IPS-11a (cell line): Measurements from ENCODE around the gene SULT1C4.

Experiments
- H3K4me3 ChIP-seq: one replicate; pipeline ENCODE4 v1.5.1; 2013; ENCODE audit warnings: low read depth, low read length, control low read depth

Gene SULT1C4

DNA sequence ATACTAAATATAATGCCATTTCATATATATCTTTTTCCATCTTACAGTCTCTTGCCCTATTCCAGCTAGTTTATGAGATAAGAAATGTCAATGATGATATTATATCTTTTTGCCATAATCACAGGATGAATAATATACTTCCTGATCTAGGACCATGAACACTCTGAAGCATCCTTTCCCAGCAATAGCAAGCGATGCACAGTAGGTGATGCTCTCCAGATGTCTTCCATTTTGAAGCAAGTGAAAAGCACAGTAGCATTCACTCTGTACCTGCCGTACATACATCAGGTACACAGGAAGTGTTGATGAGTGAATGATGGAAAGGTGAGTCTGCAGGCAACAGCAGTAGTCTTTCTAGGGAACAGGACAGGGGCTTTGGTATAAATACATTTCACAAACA is 8.6 kb upstream of the SULT1C4 start:
- H3K4me3 ChIP-seq = no peak overlapping the region

DNA sequence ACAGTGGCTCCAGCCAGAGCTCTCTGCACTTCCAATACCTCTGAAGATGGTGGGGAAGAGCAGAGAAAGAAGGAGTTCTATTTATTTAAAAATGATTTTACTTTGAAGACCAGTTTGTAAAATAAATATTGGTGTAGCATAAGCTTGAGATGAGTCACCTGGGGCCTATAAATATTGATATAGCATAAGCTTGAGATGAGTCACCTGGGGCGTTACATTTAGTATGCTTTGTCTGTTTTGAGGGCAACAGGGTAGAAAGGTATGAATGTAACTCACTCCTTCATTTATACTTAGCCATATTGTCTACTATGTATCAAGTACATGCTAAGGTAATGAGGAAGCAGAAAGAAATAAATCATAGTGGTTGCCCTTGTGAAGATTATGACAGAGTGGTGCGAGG is 7.7 kb upstream of the SULT1C4 start:
- no peak overlapping the region for H3K4me3 ChIP-seq

DNA sequence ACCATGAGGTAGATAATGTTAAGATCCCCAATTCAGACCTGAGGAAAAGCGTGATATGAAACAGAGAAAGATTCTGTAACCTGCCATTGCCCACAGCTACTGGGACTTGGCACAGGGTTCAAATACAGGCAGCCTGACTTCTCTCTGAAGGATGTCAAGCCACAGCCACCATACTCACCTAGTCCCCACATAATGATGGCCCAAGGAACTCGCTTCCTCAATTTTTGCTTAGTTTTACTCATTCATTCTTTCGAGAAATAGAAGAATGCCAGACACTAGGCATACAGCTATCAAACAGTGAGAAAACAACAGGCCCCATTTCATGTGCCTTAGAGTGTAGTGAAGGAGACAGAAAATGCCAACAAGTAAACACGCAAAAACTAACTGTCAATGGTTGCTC is 980 bp upstream of the SULT1C4 start:
- H3K4me3 ChIP-seq = no peak overlapping the region

DNA sequence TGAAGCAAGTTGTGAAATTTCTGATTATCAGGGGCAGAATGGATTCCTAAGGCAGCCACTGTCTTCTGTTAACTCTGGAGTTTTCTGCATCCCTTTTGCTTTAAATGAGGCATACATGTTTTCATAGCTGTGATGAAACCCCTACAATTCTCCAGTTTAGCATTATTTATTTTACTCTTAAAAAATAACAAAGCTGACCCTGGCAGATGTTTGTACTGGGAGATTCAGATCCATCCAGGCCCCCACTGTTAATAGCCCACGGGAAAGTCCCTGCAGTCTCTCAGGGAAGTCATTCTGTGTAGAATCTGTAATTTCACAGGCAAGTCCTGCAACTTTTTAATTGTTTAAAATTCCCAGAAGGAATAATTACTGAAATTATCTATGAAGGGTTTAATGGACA is 353 bp upstream of the SULT1C4 start:
- H3K4me3 ChIP-seq = no peak overlapping the region

DNA sequence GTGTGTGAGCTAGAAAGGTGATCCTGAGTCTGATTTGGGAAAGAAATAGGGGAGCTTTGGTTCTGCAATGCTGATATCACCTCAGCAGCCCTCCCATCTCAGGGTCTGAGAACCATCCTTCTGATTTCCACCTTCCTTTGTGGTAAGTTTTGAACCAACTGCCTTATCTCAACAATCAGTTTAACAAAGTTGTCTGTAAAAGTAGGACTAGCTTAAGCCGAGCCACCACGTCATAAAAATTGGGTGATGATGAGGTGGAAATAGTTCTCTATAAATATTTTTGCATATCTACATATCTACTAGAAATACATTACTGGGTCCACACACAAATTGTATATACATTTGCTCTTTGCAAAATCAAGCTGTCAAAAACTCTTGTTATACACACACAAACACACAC is 1.1 kb downstream of the SULT1C4 start:
- no peak overlapping the region for H3K4me3 ChIP-seq

DNA sequence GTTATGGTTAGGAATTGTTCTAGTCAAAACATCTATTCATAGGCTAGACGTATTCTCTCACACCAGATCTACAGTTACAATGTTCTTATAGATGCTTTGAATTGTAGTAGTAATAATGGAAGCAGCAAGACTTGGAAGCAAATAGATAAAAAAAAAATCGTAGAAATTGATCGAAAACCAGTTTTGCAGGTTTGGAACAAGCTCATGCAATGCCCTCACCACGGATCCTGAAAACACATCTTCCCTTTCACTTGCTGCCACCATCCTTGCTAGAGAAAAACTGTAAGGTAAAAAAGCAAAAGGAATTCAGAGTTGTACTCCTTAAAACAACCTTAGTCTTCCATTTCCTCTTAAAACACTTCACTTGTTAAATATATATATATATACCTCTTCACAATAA is 4.4 kb downstream of the SULT1C4 start:
- H3K4me3 ChIP-seq = no peak overlapping the region

DNA sequence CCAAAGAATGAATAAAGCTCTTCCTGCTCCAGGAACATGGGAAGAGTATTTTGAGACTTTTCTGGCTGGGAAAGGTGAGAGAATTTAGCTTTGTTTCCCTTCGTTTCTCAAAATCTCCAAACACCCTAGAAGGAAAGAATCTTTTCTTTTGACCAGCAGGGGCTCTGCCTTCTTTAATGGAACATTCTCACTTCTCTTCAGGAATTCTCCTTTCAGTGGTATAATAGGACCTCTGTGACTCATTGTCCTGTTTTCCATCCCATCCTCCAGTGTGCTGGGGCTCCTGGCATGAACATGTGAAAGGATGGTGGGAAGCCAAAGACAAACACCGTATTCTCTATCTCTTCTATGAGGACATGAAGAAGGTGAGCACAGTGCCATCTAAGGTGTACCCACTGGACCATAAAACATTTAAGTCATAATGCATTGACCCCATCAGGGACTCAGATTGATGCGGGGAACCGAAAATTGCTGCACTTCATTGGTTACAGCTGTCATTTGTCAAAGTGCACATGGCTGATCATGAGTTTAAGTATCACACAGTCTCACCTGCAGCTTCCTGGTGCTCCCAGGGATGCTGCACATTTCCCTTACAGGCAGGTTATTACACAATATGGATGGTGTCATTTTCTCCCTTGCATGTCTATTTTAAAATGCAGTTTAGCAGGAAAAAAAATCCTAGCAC is 5.5 kb downstream of the SULT1C4 start:
- no peak overlapping the region for H3K4me3 ChIP-seq

DNA sequence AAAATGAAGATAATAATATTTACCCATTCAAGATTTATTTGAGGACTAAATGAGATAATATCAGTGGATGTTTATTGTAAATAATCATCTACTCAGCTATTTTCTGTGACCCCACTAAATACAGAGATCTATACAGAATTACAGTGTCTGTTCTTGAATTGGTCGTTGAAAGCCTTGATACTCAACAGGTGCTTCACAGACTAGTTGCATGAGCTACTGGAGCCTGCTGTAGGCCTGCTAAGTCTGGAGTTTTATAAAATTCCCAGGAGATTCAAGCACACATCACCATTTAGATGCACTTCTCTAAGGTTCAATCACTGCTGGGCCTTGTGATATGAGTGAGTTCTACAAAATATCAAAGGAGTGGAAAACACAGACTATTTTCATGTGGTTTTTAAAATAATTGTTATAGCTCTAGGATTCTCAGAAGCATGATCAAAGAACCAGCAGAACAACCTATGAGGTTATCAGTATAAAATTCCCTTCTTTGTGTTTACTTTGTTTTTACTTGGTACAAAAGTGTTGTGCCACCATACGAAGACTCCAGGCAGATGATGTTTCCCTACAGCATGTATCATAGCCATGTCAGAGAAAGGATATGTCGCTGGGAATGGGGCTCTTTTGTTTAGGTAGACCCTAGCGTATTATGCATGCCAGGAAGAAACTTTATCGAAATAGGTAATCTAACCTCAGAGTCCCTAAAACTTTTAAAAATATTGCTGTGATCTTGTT is 7.1 kb downstream of the SULT1C4 start:
- no peak overlapping the region for H3K4me3 ChIP-seq

DNA sequence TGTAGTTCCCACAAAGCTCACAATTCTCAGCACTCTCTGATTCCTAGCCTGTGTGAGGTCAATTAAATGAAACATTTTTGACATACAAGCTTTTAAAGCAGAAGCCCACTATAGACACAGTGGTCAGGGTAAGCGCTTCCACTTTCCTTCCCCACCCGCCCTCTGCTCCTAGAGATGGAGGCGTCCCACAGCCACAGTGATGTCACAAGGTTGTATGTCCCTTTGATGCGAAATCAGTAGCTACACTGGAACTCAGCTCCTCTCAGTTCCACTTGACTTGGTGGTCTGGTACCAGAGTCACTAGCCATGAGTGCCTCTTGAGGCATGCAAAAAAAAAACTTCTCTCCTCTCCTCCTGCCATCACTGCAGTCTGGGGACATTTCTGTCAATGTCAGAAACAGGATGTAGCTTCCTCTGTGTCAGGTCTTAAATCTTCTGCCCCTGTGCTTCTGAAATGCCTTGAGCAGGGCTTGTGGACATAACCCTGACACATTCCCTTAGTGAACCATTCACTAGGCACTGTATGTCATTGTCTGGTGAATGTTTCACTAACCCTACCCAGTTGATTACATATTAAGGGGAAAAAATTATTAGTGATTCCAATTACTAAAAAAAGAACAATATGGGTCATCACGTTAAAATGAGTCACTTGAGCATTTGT is 7.8 kb downstream of the SULT1C4 start:
- no peak overlapping the region for H3K4me3 ChIP-seq

DNA sequence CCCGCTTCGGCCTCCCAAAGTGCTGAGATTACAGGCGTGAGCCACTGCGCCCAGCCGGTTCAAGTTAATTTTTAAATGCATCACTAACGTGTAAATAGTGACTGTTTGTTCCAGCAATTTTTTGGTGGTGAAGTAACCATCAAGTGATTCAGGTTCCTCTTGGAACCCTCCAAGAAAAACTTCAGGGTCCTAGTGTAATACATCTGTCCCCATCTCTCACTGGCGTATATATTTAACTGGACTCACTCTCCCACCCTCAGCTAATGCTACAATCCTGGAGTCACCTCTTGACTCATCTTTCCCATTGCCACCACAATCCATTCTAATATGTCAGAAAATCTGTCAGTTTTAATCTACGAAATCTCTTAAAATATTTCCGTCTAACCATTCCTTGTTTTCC is 10.3 kb downstream of the SULT1C4 start:
- H3K4me3 ChIP-seq = no peak overlapping the region

DNA sequence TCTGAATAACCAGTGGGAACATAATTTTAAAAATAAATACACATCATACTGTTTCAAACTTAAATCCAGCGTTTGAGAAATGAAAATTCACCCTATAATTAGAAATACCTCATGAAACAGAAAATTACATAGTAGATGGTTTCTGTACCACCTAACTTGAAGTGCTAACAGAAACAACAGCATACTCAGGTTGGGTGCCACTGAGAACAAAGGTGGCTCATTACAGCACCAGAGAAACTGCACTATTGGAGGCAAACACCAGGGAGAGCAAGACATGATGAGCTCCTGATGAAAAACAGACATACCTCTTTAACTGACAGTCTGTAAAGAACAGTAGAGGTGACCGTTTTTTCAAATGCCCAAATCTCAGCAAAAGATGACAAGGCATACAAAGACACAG is 12.6 kb downstream of the SULT1C4 start:
- H3K4me3 ChIP-seq = no peak overlapping the region

DNA sequence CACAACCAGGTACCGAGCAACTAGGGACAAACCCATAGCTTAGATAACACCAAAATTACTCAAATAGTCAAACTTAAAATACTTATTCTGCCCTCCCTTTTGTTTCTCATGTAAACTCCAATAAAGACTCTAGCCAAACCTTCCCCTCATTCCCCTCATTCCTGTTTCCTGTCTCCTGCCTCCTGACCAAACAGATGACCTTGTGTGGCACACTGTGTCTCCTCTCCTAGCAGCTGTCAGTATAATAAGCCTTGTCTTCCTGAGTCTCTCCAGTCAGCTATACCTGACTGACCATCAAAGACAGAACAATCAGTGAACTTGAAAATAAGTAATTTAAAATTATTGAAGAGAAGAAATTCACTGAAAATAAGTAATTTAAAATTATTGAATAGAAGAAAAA is 14.3 kb downstream of the SULT1C4 start:
- no peak overlapping the region for H3K4me3 ChIP-seq

DNA sequence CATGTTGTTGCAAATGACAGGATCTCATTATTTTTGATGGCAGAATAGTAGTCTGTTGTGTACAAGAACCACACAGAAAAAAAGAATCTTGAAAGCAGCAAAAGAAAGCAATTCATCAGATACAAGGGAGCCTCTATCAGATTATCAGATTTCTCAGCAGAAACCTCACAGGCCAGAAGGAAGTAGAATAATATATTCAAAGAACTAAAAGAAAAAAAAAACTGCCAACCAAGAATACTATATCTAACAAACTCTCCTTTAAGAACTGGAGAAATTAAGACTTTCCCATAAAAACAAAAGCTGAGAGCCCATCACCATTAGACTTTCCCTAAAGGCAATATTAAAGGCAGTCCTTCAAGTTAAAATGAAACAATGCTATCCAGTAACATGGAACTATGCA is 15.4 kb downstream of the SULT1C4 start:
- no peak overlapping the region for H3K4me3 ChIP-seq

DNA sequence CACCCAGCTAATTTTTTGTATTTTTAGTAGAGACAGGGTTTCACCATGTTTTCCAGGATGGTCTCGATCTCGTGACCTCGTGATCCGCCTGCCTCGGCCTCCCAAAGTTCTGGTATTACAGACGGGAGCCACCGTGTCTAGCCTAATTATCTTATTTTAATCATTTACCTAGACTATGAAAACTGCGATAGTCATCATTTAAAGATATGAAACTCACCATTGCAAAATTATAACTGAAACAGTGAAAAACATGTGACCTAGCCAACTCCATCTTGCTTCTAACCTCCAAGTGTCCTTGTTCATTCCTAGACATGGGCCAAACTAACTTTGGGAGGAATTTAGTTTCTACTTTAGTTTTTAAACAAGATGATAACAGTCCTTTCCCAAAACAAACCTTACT is 17.4 kb downstream of the SULT1C4 start:
- no peak overlapping the region for H3K4me3 ChIP-seq

DNA sequence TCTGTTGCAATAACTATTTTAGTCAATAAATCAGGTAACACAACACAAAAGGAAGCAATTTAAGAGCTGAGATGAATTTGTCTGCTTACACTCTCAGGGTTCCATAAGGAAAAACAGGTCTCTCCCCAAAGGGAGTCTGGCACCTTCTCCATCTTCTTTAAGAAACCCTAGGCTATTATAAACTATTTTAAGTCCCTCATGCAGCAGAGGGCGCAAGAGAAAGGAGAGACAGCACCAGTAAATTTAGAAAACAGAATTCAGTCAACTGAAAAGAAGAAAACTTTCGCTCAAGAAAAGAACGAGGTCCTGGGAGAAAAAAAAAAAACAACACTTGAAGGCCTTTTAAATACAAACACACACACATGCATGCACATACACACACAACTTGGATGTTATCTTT is 19.1 kb downstream of the SULT1C4 start:
- no peak overlapping the region for H3K4me3 ChIP-seq

DNA sequence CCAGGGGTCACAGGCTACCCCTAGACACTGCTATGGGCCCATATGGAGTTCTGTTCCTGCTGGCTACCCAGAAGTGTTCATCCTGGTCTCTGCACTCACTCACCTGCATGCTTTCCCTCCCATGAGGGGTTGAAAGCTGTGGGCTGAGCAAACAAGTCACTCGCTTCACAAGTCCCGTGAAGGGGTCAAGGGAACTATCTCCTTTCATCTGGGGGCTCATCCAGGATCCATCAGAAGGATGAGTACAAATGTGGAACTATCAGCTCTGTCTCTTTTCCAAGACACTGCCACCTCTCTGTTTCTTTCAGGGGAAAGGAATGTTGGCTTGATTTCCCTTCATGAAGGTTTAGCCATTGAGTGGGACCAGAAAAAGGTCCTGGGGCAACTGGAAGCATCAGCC is 21.7 kb downstream of the SULT1C4 start:
- no peak overlapping the region for H3K4me3 ChIP-seq

DNA sequence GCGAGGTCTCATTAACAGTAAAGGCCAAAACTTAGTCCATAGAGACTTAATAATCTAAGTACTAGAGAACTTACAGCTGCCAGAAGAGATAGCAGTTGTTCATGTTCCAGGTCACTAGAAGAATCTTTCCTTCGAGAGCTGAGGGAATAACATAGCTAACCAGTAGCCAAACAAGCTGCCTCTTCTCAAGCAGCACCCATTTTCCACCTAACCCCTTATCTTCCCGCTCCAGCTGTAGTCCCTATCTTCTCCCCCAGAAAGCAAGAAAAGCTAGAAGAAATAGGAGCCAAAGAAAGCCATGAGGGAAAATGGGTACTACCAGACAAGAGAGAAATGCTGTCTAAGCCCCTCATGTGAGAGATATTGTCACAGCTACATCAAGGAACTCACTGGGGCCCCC is 24.0 kb downstream of the SULT1C4 start:
- H3K4me3 ChIP-seq = no peak overlapping the region

DNA sequence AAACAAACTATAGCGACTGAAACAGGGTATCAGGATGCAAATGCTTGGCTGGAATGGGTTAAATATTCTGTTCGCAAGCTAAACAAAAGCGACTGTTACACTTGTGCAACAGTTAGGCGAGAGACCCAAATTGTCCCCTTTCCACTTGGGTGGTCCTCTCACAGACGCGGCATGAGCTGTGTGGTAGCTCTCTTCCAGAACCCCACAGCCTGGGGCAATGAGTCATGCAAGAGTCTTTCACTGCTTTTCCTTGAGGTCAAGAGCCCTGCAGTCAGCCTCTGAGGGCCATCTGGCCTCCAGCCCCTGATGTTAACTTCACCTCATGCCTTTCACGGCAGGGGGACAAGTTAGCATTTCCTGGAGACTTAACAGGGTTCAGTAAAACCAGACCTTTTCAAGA is 25.7 kb downstream of the SULT1C4 start:
- H3K4me3 ChIP-seq = no peak overlapping the region

DNA sequence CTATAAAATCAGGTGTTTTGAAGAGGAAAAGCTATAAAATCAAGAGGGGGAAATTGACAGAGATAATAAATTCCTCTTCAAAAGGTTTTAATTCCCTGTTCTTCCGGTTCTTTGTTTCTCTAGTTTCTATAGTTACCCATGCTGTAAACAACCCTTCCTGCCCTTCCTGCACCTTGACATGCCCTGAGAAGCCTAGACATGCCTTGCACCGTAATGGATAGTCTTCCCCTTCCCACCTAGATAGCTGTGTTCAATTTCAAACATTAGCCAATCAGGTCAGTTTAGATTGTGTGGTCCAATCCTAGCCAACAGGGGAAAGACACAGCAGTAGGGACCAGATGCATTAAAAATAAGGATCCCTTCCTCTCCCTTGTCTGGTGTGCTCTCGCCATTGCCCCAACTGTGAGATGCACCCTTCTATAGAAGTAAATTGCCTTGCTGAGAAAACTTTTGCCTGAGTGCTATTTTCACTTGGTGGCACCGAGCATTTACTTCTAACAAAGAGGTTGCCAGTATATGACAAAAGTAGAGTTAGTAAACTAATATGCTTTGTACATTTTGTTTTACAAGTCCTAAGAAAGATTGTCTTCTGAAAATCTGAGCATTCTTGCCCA is 27.1 kb downstream of the SULT1C4 start:
- no peak overlapping the region for H3K4me3 ChIP-seq

DNA sequence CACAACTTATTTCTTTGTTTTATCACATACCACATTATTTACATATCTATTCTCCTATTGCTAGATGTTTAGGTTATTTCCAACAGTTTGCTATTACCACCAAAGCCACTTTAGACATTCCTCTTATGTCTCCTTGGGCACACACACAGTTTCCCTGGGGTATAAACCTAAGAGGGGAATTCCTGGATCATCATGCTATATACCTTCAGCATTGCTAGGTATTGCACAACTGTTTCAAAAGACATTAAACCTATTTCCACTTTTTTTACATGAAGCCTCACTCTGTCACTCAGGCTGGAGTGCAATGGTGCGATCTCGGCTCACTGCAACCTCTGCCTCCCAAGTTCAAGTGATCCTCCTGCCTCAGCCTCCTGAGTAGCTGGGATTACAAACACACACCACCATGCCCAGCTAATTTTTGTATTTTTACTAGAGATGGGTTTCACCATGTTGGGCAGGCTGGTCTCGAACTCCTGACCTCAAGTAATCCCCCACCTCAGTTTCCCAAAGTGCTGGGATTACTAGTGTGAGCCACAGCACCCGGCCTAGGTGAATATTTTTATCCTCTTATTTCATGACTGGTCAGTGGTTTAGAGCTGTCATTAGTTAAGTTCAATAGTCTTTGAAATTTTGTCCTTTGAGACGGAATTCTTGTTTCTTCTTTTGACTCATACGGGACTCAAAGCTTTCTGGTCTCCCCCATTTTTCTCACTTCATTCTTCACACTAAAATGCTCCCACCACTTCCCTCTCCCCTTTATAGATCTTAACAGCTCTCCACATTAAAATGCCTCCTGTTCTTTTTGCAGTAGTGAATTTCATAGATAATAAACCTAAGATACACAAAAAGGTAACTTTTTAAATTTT is 30.3 kb downstream of the SULT1C4 start:
- no peak overlapping the region for H3K4me3 ChIP-seq

DNA sequence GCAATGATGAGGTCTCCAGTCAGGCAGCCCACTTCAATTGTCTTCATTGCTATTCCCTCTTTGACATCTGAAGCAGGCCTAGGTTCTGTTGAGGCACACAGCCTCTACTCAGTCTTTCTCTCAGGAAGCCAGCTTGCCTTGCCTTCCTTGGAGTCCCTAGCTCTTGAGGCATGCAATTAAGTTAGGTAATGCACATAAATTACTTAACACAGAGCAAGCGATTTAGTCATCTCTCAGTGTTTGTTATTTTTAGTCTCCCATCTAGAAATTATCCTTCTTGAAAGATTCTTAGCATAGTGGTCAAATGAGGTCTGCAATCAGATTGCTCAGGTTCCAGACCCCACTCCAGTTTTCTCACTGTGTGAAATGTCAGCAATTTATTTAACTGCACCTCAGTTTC is 32.0 kb downstream of the SULT1C4 start:
- H3K4me3 ChIP-seq = no peak overlapping the region
